H9 (cell line): ENCODE data around the gene AGMAT. TPM values are rescaled to one million over a fixed set of nuclear protein-coding genes. Genes with fewer than 3 reads are reported as not detected.

Source experiments
- DNase-seq: peaks from one replicate; pipeline ENCODE4 v3.0.0-alpha.2; 2017
- H2AFZ ChIP-seq: one replicate; pipeline ENCODE4 v1.6.1; 2013; ENCODE audit warnings: mild to moderate bottlenecking, low read length, control low read depth, moderate library complexity
- H2AK5ac ChIP-seq: 2 replicates; pipeline ENCODE4 v1.6.1; 2013; ENCODE audit warnings: low read length, control low read depth, mixed read lengths; ENCODE audit not compliant: insufficient read length
- H2BK120ac ChIP-seq: one replicate; pipeline ENCODE4 v1.6.1; 2013; ENCODE audit warnings: low read depth, mild to moderate bottlenecking, low read length, control low read depth, inconsistent platforms; ENCODE audit not compliant: poor library complexity, severe bottlenecking
- H2BK12ac ChIP-seq: 2 replicates; pipeline ENCODE4 v1.6.1; 2013; ENCODE audit warnings: low read length, control low read depth, mixed read lengths, low read depth; ENCODE audit not compliant: insufficient read length
- H2BK15ac ChIP-seq: 2 replicates; pipeline ENCODE4 v1.6.1; 2013; ENCODE audit warnings: low read depth, low read length, control low read depth
- H2BK20ac ChIP-seq: one replicate; pipeline ENCODE4 v1.6.1; 2013; ENCODE audit warnings: low read depth, mild to moderate bottlenecking, low read length, control low read depth, inconsistent platforms; ENCODE audit not compliant: poor library complexity, severe bottlenecking
- H2BK5ac ChIP-seq: 2 replicates; pipeline ENCODE4 v1.6.1; 2013; ENCODE audit warnings: low read length, control low read depth, mixed read lengths; ENCODE audit not compliant: insufficient read length
- H3K14ac ChIP-seq: 2 replicates; pipeline ENCODE4 v1.6.1; 2013; ENCODE audit warnings: low read length, control low read depth; ENCODE audit not compliant: insufficient read depth
- H3K18ac ChIP-seq: 2 replicates; pipeline ENCODE4 v1.6.1; 2013; ENCODE audit warnings: low read depth, mild to moderate bottlenecking, mixed read lengths, low read length, control low read depth; ENCODE audit not compliant: insufficient read length
- H3K23ac ChIP-seq: 2 replicates; pipeline ENCODE4 v1.6.1; 2013; ENCODE audit warnings: low read length, control low read depth, mixed read lengths, low read depth; ENCODE audit not compliant: insufficient read length
- H3K23me2 ChIP-seq: 2 replicates; pipeline ENCODE4 v1.6.1; 2013; ENCODE audit warnings: low read depth, mild to moderate bottlenecking, mixed read lengths, low read length, control low read depth; ENCODE audit not compliant: insufficient read length, poor library complexity, severe bottlenecking
- H3K27ac ChIP-seq: 2 replicates; pipeline ENCODE4 v1.5.1; 2013; ENCODE audit warnings: low read length, control low read depth, mixed read lengths, low read depth; ENCODE audit not compliant: insufficient read length
- H3K27me3 ChIP-seq: 2 replicates; pipeline ENCODE4 v1.6.1; 2013; ENCODE audit warnings: low read length, control low read depth, inconsistent platforms; ENCODE audit not compliant: insufficient read depth
- H3K4ac ChIP-seq: 2 replicates; pipeline ENCODE4 v1.6.1; 2013; ENCODE audit warnings: low read depth, mild to moderate bottlenecking, control low read depth, inconsistent platforms, low read length, moderate library complexity
- H3K4me1 ChIP-seq: 2 replicates; pipeline ENCODE4 v1.6.1; 2013; ENCODE audit warnings: low read length, control low read depth, inconsistent platforms; ENCODE audit not compliant: insufficient read depth
- H3K4me2 ChIP-seq: 2 replicates; pipeline ENCODE4 v1.6.1; 2013; ENCODE audit warnings: low read length, control low read depth, mixed read lengths; ENCODE audit not compliant: insufficient read length, insufficient read depth
- H3K56ac ChIP-seq: 2 replicates; pipeline ENCODE4 v1.6.1; 2013; ENCODE audit warnings: low read depth, mild to moderate bottlenecking, mixed read lengths, low read length, control low read depth; ENCODE audit not compliant: insufficient read length
- H3K79me1 ChIP-seq: 2 replicates; pipeline ENCODE4 v1.6.1; 2013; ENCODE audit warnings: low read depth, mild to moderate bottlenecking, moderate library complexity, low read length, control low read depth, inconsistent platforms; ENCODE audit not compliant: insufficient read depth, poor library complexity, severe bottlenecking
- H3K79me2 ChIP-seq: 2 replicates; pipeline ENCODE4 v1.6.1; 2013; ENCODE audit warnings: low read length, control low read depth, inconsistent platforms; ENCODE audit not compliant: insufficient read depth
- H3K9ac ChIP-seq: 2 replicates; pipeline ENCODE4 v1.6.1; 2013; ENCODE audit warnings: low read length, control low read depth, mixed read lengths; ENCODE audit not compliant: insufficient read length; ENCODE audit errors: extremely low read depth
- H3K9me3 ChIP-seq: one replicate; pipeline ENCODE4 v1.6.1; 2013; ENCODE audit warnings: low read depth, low read length, inconsistent platforms; ENCODE audit not compliant: control insufficient read depth
- H3T11ph ChIP-seq: one replicate; pipeline ENCODE4 v1.6.1; 2013; ENCODE audit warnings: mild to moderate bottlenecking, low read length, control low read depth, inconsistent platforms
- H4K20me1 ChIP-seq: one replicate; pipeline ENCODE4 v1.6.1; 2013; ENCODE audit not compliant: control insufficient read depth, insufficient read length, insufficient read depth
- H4K5ac ChIP-seq: 2 replicates; pipeline ENCODE4 v1.6.1; 2013; ENCODE audit warnings: low read depth, mild to moderate bottlenecking, mixed read lengths, low read length, control low read depth; ENCODE audit not compliant: insufficient read length
- H4K8ac ChIP-seq: replicated peaks from 2 replicates; pipeline ENCODE4 v1.6.1; 2013; ENCODE audit warnings: low read length, control low read depth, mixed read lengths, low read depth; ENCODE audit not compliant: insufficient read length
- H4K91ac ChIP-seq: 2 replicates; pipeline ENCODE4 v1.6.1; 2013; ENCODE audit warnings: low read depth, mild to moderate bottlenecking, moderate library complexity, mixed read lengths, low read length, control low read depth; ENCODE audit not compliant: insufficient read length
- H3K27ac Mint-ChIP-seq, 3 experiments: 2 replicates in 2 of 3; 3 replicates in 1 of 3; pipeline ENCODE4 v1.8.0; 2020 to 2021; ENCODE audit warnings: mixed read lengths in 3 of 3, mild to moderate bottlenecking in 1 of 3, moderate library complexity in 1 of 3
- H3K27me3 Mint-ChIP-seq: 2 replicates; pipeline ENCODE4 v1.8.0; 2021; ENCODE audit warnings: low read depth, mild to moderate bottlenecking, moderate library complexity, mixed read lengths
- H3K36me3 Mint-ChIP-seq, 3 experiments: 2 replicates in 2 of 3; 3 replicates in 1 of 3; pipeline ENCODE4 v1.8.0; 2020 to 2021; ENCODE audit warnings: low read depth in 3 of 3, mixed read lengths in 3 of 3; ENCODE audit not compliant: insufficient read depth in 1 of 3
- H3K4me1 Mint-ChIP-seq, 2 experiments: 2 replicates each; pipeline ENCODE4 v1.8.0; 2020; ENCODE audit warnings: mixed read lengths in 2 of 2
- H3K4me3 Mint-ChIP-seq, 2 experiments: 2 replicates in 1 of 2; 3 replicates in 1 of 2; pipeline ENCODE4 v1.8.0; 2020 to 2021; ENCODE audit warnings: mild to moderate bottlenecking in 2 of 2, mixed read lengths in 2 of 2, moderate library complexity in 1 of 2
- H3K9me3 Mint-ChIP-seq, 2 experiments: 2 replicates in 1 of 2; 3 replicates in 1 of 2; pipeline ENCODE4 v1.8.0; 2020; ENCODE audit warnings: mild to moderate bottlenecking in 2 of 2, mixed read lengths in 2 of 2, moderate library complexity in 1 of 2
- CTCF ChIP-seq: fragments of 200-600 bp; sonication (generic); conservative IDR thresholded peaks from 3 replicates; pipeline ENCODE4 v1.8.0; 2021; ENCODE audit warnings: antibody characterized with exemption, mild to moderate bottlenecking
- WGBS: extraction: QIAGEN DNeasy Blood & Tissue Kit; methylation state at CpG from one replicate; pipeline ENCODE4 v1.1.7; 2013; ENCODE audit warnings: missing lambda C conversion rate, low lambda C conversion rate, mixed read lengths; ENCODE audit not compliant: insufficient read length; ENCODE audit errors: extremely low coverage; 5-methylcytosine and 5-hydroxymethylcytosine counted together
- total RNA-seq: library from RNA; stranded (reverse); gene quantifications from 2 replicates; pipeline ENCODE4 v1.2.1, GENCODE V29; 2021

Gene AGMAT
- total RNA-seq, 1 experiment from 2014 or later: 4.0 TPM

- H3K4ac ChIP-seq: no peak overlapping the region
- DNase-seq: no peak
- no peak overlapping the region for H2BK5ac ChIP-seq
- Mint-ChIP-seq H3K27ac (peak overlapping the region in 2 of 3 experiments; percentile 85 to 100; a peak in 4 of 7 replicates), H3K4me3 (peak overlapping the region; percentile 92 to 95), H3K36me3 (peaks cover 2 to 9% (median 2%) of the 10 kb centered on the region in 3 experiments; a peak in 5 of 7 replicates), H3K4me1 (peaks cover 28 to 43% of the 10 kb centered on the region in 2 experiments), H3K27me3 (no peaks in the 10 kb centered on the region), H3K9me3 (no peaks in the 10 kb centered on the region)
- no peak overlapping the region for H4K8ac ChIP-seq
- H4K20me1 ChIP-seq: no peaks in the 10 kb centered on the region
- no peak overlapping the region for H4K91ac ChIP-seq
- peaks cover 3% of the 10 kb centered on the region; the same call in 1 of the 2 replicates for H3K4me1 ChIP-seq
- H3K27ac ChIP-seq: no peak overlapping the region
- no peak overlapping the region for H3K56ac ChIP-seq
- H2AFZ ChIP-seq: no peak overlapping the region
- no peak overlapping the region for H3T11ph ChIP-seq
- no peaks in the 10 kb centered on the region for H3K9me3 ChIP-seq
- no peak overlapping the region for H3K23ac ChIP-seq
- H2BK20ac ChIP-seq: no peak overlapping the region
- WGBS: no CpG with 5 or more reads among the region's 40 CpGs
- no peak overlapping the region for H4K5ac ChIP-seq
- no peaks in the 10 kb centered on the region for H3K79me1 ChIP-seq
- no peak overlapping the region for H2BK12ac ChIP-seq
- peak overlapping the region; percentile 86 for H3K4me2 ChIP-seq
- TF ChIP-seq CTCF: no peak
- H3K27me3 ChIP-seq: no peaks in the 10 kb centered on the region
- no peak overlapping the region for H2BK15ac ChIP-seq
- H3K14ac ChIP-seq: no peak overlapping the region; the same call in 1 of the 2 replicates
- H3K18ac ChIP-seq: no peak overlapping the region
- no peak overlapping the region for H3K9ac ChIP-seq
- H2BK120ac ChIP-seq: no peak overlapping the region
- H2AK5ac ChIP-seq: no peak overlapping the region
- H3K79me2 ChIP-seq: no peaks in the 10 kb centered on the region
- peaks cover 8% of the 10 kb centered on the region for H3K23me2 ChIP-seq
Measured at GRCh38 chr1:15525050-15526020, 59.5 kb downstream of the AGMAT start.
